C1 segment of cervical spinal cord (tissue), 14 donors: ENCODE measurements around the gene MCM3AP.
"Not testable (repeated sequence)": the region's sequence is repeated elsewhere in the genome, so short reads cannot be mapped to it uniquely, and the experiment has no call there.

Experiments used
- DNase-seq, 14 donors: peaks; one replicate each; lab custom pipeline; 2025; lab: John Stamatoyannopoulos, UW

MCM3AP gene

GRCh38 chr21:46243960-46244361 is 41.5 kb downstream of the MCM3AP start:
- no peak for DNase-seq

GRCh38 chr21:46243325-46243724 is 42.1 kb downstream of the MCM3AP start:
- DNase-seq, result no peak

- not testable (repeated sequence) for DNase-seq
Observed at GRCh38 chr21:46241577-46241976, 43.8 kb downstream of the MCM3AP start.

GRCh38 chr21:46239817-46240325 is 45.5 kb downstream of the MCM3AP start:
- DNase-seq, result no peak

- no peak for DNase-seq
Observed at GRCh38 chr21:46237474-46237873, 47.9 kb downstream of the MCM3AP start.

GRCh38 chr21:46234436-46234950 is 50.9 kb downstream of the MCM3AP start:
- DNase-seq, result no peak

GRCh38 chr21:46229923-46230260 is 55.5 kb downstream of the MCM3AP start:
- no peak for DNase-seq

GRCh38 chr21:46229133-46229922 is 56.1 kb downstream of the MCM3AP start:
- DNase-seq, result peak in 3 of 14 donors; percentile 75 to 90 (median 88)

GRCh38 chr21:46228345-46229051 is 56.9 kb downstream of the MCM3AP start, which contains the start of gene LSS:
Gene LSS, minus strand, starts transcription at chr21:46228774. Its CDS starts 29 bp downstream, at chr21:46228745.
- peak; percentile 52 to 98 (median 92) for DNase-seq

- peak in 2 of 14 donors; percentile 7 to 34 for DNase-seq
Observed at GRCh38 chr21:46227811-46228344, 57.5 kb downstream of the MCM3AP start.

- DNase-seq, result peak in 2 of 14 donors; percentile 31 to 40
Observed at GRCh38 chr21:46226920-46227599, 58.4 kb downstream of the MCM3AP start.

GRCh38 chr21:46226146-46226545 is 59.3 kb downstream of the MCM3AP start:
- DNase-seq, result peak in 2 of 14 donors; percentile 6 to 26

- not testable (repeated sequence) for DNase-seq
Observed at GRCh38 chr21:46223661-46224060, 61.8 kb downstream of the MCM3AP start.

GRCh38 chr21:46223217-46223616 is 62.2 kb downstream of the MCM3AP start:
- DNase-seq, result no peak

- DNase-seq, result no peak
Observed at GRCh38 chr21:46222436-46223116, 62.8 kb downstream of the MCM3AP start.

- DNase-seq, result no peak
Observed at GRCh38 chr21:46221664-46222435, 63.6 kb downstream of the MCM3AP start.

- DNase-seq, result no peak
Observed at GRCh38 chr21:46220847-46221246, 64.6 kb downstream of the MCM3AP start.

GRCh38 chr21:46220275-46220810 is 65.1 kb downstream of the MCM3AP start:
- no peak for DNase-seq

GRCh38 chr21:46219591-46220239 is 65.7 kb downstream of the MCM3AP start:
- DNase-seq, result peak in 1 of 14 donors; percentile 25
